ENCODE data around the gene CAMTA1. TPM values are rescaled to one million over a fixed set of nuclear protein-coding genes. Genes with fewer than 3 reads are reported as not detected.

The CAMTA1 gene
- total RNA-seq, 1 experiment from 2014 or later: 60.0 TPM

- DNase-seq: no peak
- no peaks in the 10 kb centered on the region for H3K36me3 ChIP-seq (ENCODE audit: control insufficient read depth, insufficient read depth, low read length)
- H3K27ac Mint-ChIP-seq (ENCODE audit: unreplicated experiment): no peak overlapping the region
- no peak overlapping the region for H3K4me3 Mint-ChIP-seq (ENCODE audit: unreplicated experiment)
- H3K36me3 Mint-ChIP-seq (ENCODE audit: insufficient read depth, unreplicated experiment): peaks cover 5% of the 10 kb centered on the region
- TF ChIP-seq, protein P1, sequence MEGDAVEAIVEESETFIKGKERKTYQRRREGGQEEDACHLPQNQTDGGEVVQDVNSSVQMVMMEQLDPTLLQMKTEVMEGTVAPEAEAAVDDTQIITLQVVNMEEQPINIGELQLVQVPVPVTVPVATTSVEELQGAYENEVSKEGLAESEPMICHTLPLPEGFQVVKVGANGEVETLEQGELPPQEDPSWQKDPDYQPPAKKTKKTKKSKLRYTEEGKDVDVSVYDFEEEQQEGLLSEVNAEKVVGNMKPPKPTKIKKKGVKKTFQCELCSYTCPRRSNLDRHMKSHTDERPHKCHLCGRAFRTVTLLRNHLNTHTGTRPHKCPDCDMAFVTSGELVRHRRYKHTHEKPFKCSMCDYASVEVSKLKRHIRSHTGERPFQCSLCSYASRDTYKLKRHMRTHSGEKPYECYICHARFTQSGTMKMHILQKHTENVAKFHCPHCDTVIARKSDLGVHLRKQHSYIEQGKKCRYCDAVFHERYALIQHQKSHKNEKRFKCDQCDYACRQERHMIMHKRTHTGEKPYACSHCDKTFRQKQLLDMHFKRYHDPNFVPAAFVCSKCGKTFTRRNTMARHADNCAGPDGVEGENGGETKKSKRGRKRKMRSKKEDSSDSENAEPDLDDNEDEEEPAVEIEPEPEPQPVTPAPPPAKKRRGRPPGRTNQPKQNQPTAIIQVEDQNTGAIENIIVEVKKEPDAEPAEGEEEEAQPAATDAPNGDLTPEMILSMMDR (IDR thresholded peaks at IDR 0.05; ENCODE audit: insufficient read depth in 1 of 2, low read depth in 1 of 2, low read length in 1 of 2, severe bottlenecking in 1 of 2, unreplicated experiment in 1 of 2): no peak
- no TSS peak for BruUV-seq (replicated peaks)
- no peak overlapping the region for H3K4me3 ChIP-seq (ENCODE audit: low read depth, low read length)
- intact Hi-C loops (cut with micrococcal nuclease; ENCODE audit: unreplicated experiment): loop anchor here (2.0 kb wide), 1 partner anchor 603 kb away; no protein-coding TSS in a partner anchor
- no peaks in the 10 kb centered on the region for H3K4me1 ChIP-seq
- ChIA-PET POLR2A (no interaction called here), CTCF (no interaction called here)
- no peaks in the 10 kb centered on the region for H3K9me3 ChIP-seq
- H3K27me3 ChIP-seq (replicated peaks; ENCODE audit: control insufficient read depth, insufficient read depth, low read length): no peaks in the 10 kb centered on the region
- no peaks in the 10 kb centered on the region for H3K9me3 Mint-ChIP-seq (ENCODE audit: unreplicated experiment)
- H3K27me3 Mint-ChIP-seq (ENCODE audit: insufficient read depth, unreplicated experiment): no peaks in the 10 kb centered on the region
- H3K4me1 Mint-ChIP-seq (ENCODE audit: low read depth, unreplicated experiment): no peaks in the 10 kb centered on the region
Measured at GRCh38 chr1:7646164-7646563, 860.9 kb downstream of the CAMTA1 start.

DNA sequence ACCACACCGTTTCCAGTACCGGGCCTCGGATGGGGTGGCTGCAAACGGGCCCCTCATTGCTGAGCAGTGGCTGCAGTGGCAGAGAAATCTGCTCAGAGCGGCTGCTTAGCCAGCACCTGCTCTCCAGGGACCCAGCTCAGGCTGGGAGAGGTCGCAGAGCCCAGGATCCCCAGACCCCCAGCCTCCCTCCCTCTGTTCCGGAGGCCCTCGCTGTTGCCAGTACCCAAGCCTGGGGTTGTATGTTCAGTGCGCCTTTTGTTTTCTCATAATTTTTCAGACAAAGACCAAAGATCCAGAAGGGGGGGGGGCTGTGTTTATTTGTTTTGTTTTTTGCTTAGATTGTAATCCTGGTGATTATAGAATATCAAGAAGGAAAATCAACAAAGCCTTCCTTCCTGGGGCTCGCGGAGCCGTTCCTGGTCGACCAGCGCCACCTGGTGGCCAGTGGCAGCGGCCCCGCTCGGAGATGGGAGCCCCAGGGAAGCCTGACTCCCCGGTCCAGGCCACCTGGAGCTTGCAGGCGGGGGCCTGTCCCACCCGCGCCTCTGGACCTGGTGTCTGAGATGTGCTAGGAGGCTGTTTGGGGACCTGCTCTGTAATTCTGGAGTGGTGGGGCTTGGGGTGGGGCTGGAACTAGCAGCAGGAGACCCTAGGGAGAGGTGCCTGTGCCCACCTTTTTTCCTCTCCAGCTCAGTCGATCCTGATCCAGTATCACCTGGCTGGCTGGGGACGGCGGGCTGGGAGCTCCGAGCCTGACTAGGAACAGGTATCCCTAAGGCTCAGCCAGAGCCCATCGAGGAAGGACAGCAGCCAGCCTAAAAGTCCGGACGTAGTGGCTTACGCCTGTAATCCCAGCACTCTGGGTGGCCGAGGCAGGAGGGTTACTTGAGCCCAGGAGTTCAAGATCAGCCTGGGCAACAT, 862.0 kb downstream of the CAMTA1 start:
- BruUV-seq (replicated peaks): no TSS peak
- TF ChIP-seq, protein P1 (IDR thresholded peaks at IDR 0.05; ENCODE audit: insufficient read depth in 1 of 2, low read depth in 1 of 2, low read length in 1 of 2, severe bottlenecking in 1 of 2, unreplicated experiment in 1 of 2): peak; percentile 87 to 93
- Mint-ChIP-seq H3K9me3 (ENCODE audit: unreplicated experiment) (no peaks in the 10 kb centered on the region), H3K4me1 (ENCODE audit: low read depth, unreplicated experiment) (no peaks in the 10 kb centered on the region), H3K27me3 (ENCODE audit: insufficient read depth, unreplicated experiment) (no peaks in the 10 kb centered on the region), H3K4me3 (ENCODE audit: unreplicated experiment) (no peak overlapping the region), H3K36me3 (ENCODE audit: insufficient read depth, unreplicated experiment) (peaks cover 5% of the 10 kb centered on the region), H3K27ac (ENCODE audit: unreplicated experiment) (no peak overlapping the region)
- H3K9me3 ChIP-seq: no peaks in the 10 kb centered on the region
- ChIA-PET CTCF (interaction anchor here (0.8 to 1.3 kb wide), 3 partner anchors 12 to 604 kb away, joined by 3 to 6 read pairs (median 5); no protein-coding TSS in a partner anchor), POLR2A (no interaction called here)
- H3K36me3 ChIP-seq (ENCODE audit: control insufficient read depth, insufficient read depth, low read length): no peaks in the 10 kb centered on the region
- DNase-seq: peak; percentile 56 to 78
- no peak overlapping the region for H3K4me3 ChIP-seq (ENCODE audit: low read depth, low read length)
- no peaks in the 10 kb centered on the region for H3K27me3 ChIP-seq (replicated peaks; ENCODE audit: control insufficient read depth, insufficient read depth, low read length)
- intact Hi-C loops (cut with micrococcal nuclease; ENCODE audit: unreplicated experiment): loop anchor here (1.0 to 2.0 kb wide), 2 partner anchors 193 to 604 kb away; no protein-coding TSS in a partner anchor
- H3K4me1 ChIP-seq: no peaks in the 10 kb centered on the region

DNA sequence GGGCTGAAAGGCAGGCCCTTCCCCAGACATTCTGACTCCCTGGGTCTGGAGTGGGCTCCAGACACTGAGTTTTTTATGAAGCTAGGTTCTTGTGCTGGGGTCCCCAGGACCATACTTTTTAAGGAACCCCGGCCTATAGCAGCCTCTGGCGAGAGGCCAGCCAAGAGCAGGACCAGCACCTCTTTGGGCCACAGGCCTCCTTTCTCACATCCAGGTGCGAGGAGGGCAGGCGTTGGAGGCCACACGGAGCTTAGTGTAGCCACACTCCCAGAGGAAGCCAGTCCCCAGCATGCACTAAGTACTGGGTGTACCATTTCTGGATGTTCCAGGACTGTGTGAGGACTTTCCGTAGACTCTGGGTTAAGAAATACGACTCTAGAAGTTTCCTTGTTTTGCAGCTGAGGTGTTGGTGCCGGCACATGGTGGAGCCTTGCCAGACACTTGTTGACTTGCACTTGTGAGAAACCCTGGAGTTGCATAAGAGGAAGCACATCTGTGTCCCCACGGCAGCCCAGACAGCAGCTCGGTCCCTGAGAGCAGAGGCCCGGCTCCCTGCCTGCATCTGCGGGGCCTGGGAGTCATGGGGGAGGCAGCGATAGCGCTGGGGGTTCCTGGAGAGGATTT, 863.6 kb downstream of the CAMTA1 start:
- DNase-seq: no peak
- Histone ChIP-seq H3K9me3 (no peaks in the 10 kb centered on the region), H3K4me3 (ENCODE audit: low read depth, low read length) (no peak overlapping the region), H3K36me3 (ENCODE audit: control insufficient read depth, insufficient read depth, low read length) (no peaks in the 10 kb centered on the region), H3K4me1 (no peaks in the 10 kb centered on the region), H3K27me3 (replicated peaks; ENCODE audit: control insufficient read depth, insufficient read depth, low read length) (no peaks in the 10 kb centered on the region)
- ChIA-PET CTCF (no interaction called here), POLR2A (no interaction called here)
- no peaks in the 10 kb centered on the region for H3K27me3 Mint-ChIP-seq (ENCODE audit: insufficient read depth, unreplicated experiment)
- no peaks in the 10 kb centered on the region for H3K4me1 Mint-ChIP-seq (ENCODE audit: low read depth, unreplicated experiment)
- TF ChIP-seq, protein P1 (IDR thresholded peaks at IDR 0.05; ENCODE audit: insufficient read depth in 1 of 2, low read depth in 1 of 2, low read length in 1 of 2, severe bottlenecking in 1 of 2, unreplicated experiment in 1 of 2): no peak
- H3K27ac Mint-ChIP-seq (ENCODE audit: unreplicated experiment): no peak overlapping the region
- peaks cover 5% of the 10 kb centered on the region for H3K36me3 Mint-ChIP-seq (ENCODE audit: insufficient read depth, unreplicated experiment)
- intact Hi-C loops (cut with micrococcal nuclease; ENCODE audit: unreplicated experiment): no loop called here
- H3K9me3 Mint-ChIP-seq (ENCODE audit: unreplicated experiment): no peaks in the 10 kb centered on the region
- H3K4me3 Mint-ChIP-seq (ENCODE audit: unreplicated experiment): no peak overlapping the region
- no TSS peak for BruUV-seq (replicated peaks)
